Activated B cell treated with CpG ODN at 0.5 μM for 24 hours (primary cell): ENCODE data around the gene MYLK4. TPM values are rescaled to one million over a fixed set of nuclear protein-coding genes. Genes with fewer than 3 reads are reported as not detected.

ENCODE experiments used
- ATAC-seq: fragments of 200-7000 bp; cut with Tn5 transposase; one replicate; pipeline ENCODE4 v1.10.0; 2021; ENCODE audit warnings: low read depth, mild to moderate bottlenecking, moderate library complexity
- CTCF ChIA-PET: fragments of 350-600 bp; sonication (Branson Sonifier 250); formaldehyde crosslinking; loops from one replicate; lab custom pipeline; 2021; ENCODE audit warnings: antibody characterized with exemption; lab: Charles Lee
- POLR2A ChIA-PET: fragments of 350-600 bp; sonication (Branson Sonifier 250); formaldehyde crosslinking; loops from one replicate; lab custom pipeline; 2021; ENCODE audit warnings: antibody characterized with exemption; lab: Charles Lee
- DNase-seq: peaks from one replicate; pipeline ENCODE4 v3.0.0; 2022
- H3K27ac Mint-ChIP-seq: one replicate; pipeline ENCODE4 v1.8.0; 2020; ENCODE audit warnings: mixed read lengths
- H3K27me3 Mint-ChIP-seq: one replicate; pipeline ENCODE4 v1.8.0; 2021; ENCODE audit warnings: mixed read lengths
- H3K36me3 Mint-ChIP-seq: one replicate; pipeline ENCODE4 v1.8.0; 2021; ENCODE audit warnings: low read depth, mixed read lengths
- H3K4me1 Mint-ChIP-seq: one replicate; pipeline ENCODE4 v1.8.0; 2021; ENCODE audit warnings: mixed read lengths
- H3K4me3 Mint-ChIP-seq: one replicate; pipeline ENCODE4 v1.8.0; 2020; ENCODE audit warnings: mild to moderate bottlenecking, mixed read lengths
- H3K9me3 Mint-ChIP-seq: one replicate; pipeline ENCODE4 v1.8.0; 2020; ENCODE audit warnings: mixed read lengths
- intact Hi-C: fragments of 100-400 bp; cut with micrococcal nuclease; formaldehyde crosslinking; loops from one replicate; pipeline ENCODE4 v1.15.1; 2024
- total RNA-seq: library from RNA; stranded (reverse); gene quantifications from 2 replicates; pipeline ENCODE4 v1.2.3, GENCODE V29; 2022
- TF ChIP-seq, protein P1 (sequence below): fragments of 200-600 bp; IDR thresholded peaks from one replicate; pipeline ENCODE4 v1.8.0; 2022; ENCODE audit warnings: antibody characterized with exemption, mild to moderate bottlenecking

Gene MYLK4
- total RNA-seq, 1 donor from 2014 or later = 0.58 TPM

GRCh38 chr6:2739335-2739734 lies 11.4 kb downstream of the MYLK4 start:
- Mint-ChIP-seq H3K4me3 (no peak overlapping the region), H3K27ac (no peak overlapping the region), H3K36me3 (no peaks in the 10 kb centered on the region), H3K9me3 (no peaks in the 10 kb centered on the region), H3K4me1 (peaks cover 4% of the 10 kb centered on the region), H3K27me3 (no peaks in the 10 kb centered on the region)
- TF ChIP-seq, protein P1, sequence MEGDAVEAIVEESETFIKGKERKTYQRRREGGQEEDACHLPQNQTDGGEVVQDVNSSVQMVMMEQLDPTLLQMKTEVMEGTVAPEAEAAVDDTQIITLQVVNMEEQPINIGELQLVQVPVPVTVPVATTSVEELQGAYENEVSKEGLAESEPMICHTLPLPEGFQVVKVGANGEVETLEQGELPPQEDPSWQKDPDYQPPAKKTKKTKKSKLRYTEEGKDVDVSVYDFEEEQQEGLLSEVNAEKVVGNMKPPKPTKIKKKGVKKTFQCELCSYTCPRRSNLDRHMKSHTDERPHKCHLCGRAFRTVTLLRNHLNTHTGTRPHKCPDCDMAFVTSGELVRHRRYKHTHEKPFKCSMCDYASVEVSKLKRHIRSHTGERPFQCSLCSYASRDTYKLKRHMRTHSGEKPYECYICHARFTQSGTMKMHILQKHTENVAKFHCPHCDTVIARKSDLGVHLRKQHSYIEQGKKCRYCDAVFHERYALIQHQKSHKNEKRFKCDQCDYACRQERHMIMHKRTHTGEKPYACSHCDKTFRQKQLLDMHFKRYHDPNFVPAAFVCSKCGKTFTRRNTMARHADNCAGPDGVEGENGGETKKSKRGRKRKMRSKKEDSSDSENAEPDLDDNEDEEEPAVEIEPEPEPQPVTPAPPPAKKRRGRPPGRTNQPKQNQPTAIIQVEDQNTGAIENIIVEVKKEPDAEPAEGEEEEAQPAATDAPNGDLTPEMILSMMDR = no peak
- DNase-seq = no peak
- ATAC-seq = no peak
- CTCF ChIA-PET = interaction anchor here (1.5 to 4.2 kb wide), 2 partner anchors 10 to 29 kb away, joined by 3 to 50 read pairs; partner anchors contain the start of gene MYLK4
- intact Hi-C loops = no loop called here
- POLR2A ChIA-PET = no interaction called here

GRCh38 chr6:2738373-2738979 lies 12.2 kb downstream of the MYLK4 start:
- CTCF ChIA-PET = interaction anchor here (0.6 to 4.2 kb wide), 18 partner anchors 10 to 513 kb away, joined by 3 to 50 read pairs (median 4); partner anchors contain the start of genes MYLK4, NQO2, SERPINB1 and WRNIP1
- no peaks in the 10 kb centered on the region for H3K36me3 Mint-ChIP-seq
- TF ChIP-seq, protein P1 = no peak
- intact Hi-C loops = loop anchor here (1.0 kb wide), 4 partner anchors 12 to 250 kb away; partner anchors contain the start of genes MYLK4 and SERPINB1
- POLR2A ChIA-PET = interaction anchor here (0.5 to 1.0 kb wide), 4 partner anchors 102 to 1037 kb away, joined by 3 to 12 read pairs (median 6); no protein-coding TSS in a partner anchor
- peaks cover 10% of the 10 kb centered on the region for H3K4me1 Mint-ChIP-seq
- no peak for DNase-seq
- no peaks in the 10 kb centered on the region for H3K9me3 Mint-ChIP-seq
- no peaks in the 10 kb centered on the region for H3K27me3 Mint-ChIP-seq
- no peak overlapping the region for H3K27ac Mint-ChIP-seq
- ATAC-seq = no peak
- no peak overlapping the region for H3K4me3 Mint-ChIP-seq

DNA sequence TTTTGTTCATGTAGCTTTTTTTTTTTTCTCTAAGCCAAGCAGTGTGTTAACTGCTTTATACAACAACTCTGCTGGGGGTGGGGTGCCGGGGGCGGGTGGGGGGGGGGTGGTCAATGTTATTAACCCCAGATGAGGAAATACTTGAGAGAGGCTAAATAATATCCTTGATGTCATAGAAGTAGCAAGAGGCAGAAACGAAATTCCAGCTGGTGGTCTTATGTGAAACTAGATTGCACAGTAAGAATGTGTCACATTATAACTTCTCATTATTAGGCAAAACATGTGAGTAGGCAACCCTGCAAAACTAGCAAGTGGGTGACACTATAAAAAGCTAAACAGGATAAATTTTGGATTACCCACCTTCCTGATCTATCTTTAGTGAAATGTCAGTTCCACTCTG lies 12.8 kb downstream of the MYLK4 start:
- Mint-ChIP-seq H3K4me3 (no peak overlapping the region), H3K4me1 (peaks cover 16% of the 10 kb centered on the region), H3K27me3 (no peaks in the 10 kb centered on the region), H3K36me3 (no peaks in the 10 kb centered on the region), H3K9me3 (no peaks in the 10 kb centered on the region), H3K27ac (no peak overlapping the region)
- no peak for DNase-seq
- POLR2A ChIA-PET = interaction anchor here (0.6 to 1.1 kb wide), 6 partner anchors 9 to 1038 kb away, joined by 3 to 14 read pairs (median 4); partner anchors contain the start of gene SERPINB6
- intact Hi-C loops = loop anchor here (1.0 kb wide), 4 partner anchors 12 to 250 kb away; partner anchors contain the start of genes MYLK4 and SERPINB1
- TF ChIP-seq, protein P1 = no peak
- CTCF ChIA-PET = interaction anchor here (0.6 to 4.2 kb wide), 18 partner anchors 9 to 514 kb away, joined by 3 to 50 read pairs (median 4); partner anchors contain the start of genes MYLK4, NQO2, SERPINB1 and WRNIP1
- no peak for ATAC-seq

- Mint-ChIP-seq H3K27me3 (no peaks in the 10 kb centered on the region), H3K27ac (no peak overlapping the region), H3K9me3 (peaks cover 9% of the 10 kb centered on the region), H3K4me3 (no peak overlapping the region), H3K4me1 (peaks cover 19% of the 10 kb centered on the region), H3K36me3 (no peaks in the 10 kb centered on the region)
- TF ChIP-seq, protein P1 = no peak
- ChIA-PET CTCF (interaction anchor here (3.4 kb wide), 1 partner anchor 15 kb away, joined by 28 read pairs; the partner anchor contains the start of gene MYLK4), POLR2A (interaction anchor here (0.6 kb wide), 1 partner anchor 1405 kb away, joined by 3 read pairs; no protein-coding TSS in a partner anchor)
- DNase-seq = no peak
- intact Hi-C loops = no loop called here
- ATAC-seq = no peak
Measured at GRCh38 chr6:2734488-2735166, 16.1 kb downstream of the MYLK4 start.
